Fibroblast of lung (primary cell): ENCODE results near the gene SPINK4. TPM values are rescaled to one million over a fixed set of nuclear protein-coding genes. Genes with fewer than 3 reads are reported as not detected.

Experiments used
- DNase-seq, 2 donors: peaks; one replicate each; pipeline versions ENCODE4 v3.0.0 to v3.0.0-alpha.2; 2010; ENCODE audit warnings: low read depth in 2 of 2
- H2AFZ ChIP-seq: 2 replicates; pipeline ENCODE4 v1.5.1; 2012; ENCODE audit warnings: low read length, control low read depth, inconsistent platforms
- H3K27ac ChIP-seq: 2 replicates; pipeline ENCODE4 v1.5.1; 2011; ENCODE audit warnings: low read length, control low read depth; ENCODE audit not compliant: insufficient read depth
- H3K27me3 ChIP-seq: 2 replicates; pipeline ENCODE4 v1.5.1; 2011; ENCODE audit warnings: mild to moderate bottlenecking, low read length; ENCODE audit not compliant: control insufficient read depth, insufficient read depth
- H3K36me3 ChIP-seq: 2 replicates; pipeline ENCODE4 v1.5.1; 2011; ENCODE audit warnings: low read length; ENCODE audit not compliant: control insufficient read depth, insufficient read depth
- H3K4me1 ChIP-seq: 2 replicates; pipeline ENCODE4 v1.5.1; 2011; ENCODE audit warnings: low read length; ENCODE audit not compliant: control insufficient read depth, insufficient read depth; ENCODE audit errors: extremely low read depth
- H3K4me2 ChIP-seq: 2 replicates; pipeline ENCODE4 v1.5.1; 2011; ENCODE audit warnings: low read length, control low read depth; ENCODE audit not compliant: insufficient read depth; ENCODE audit errors: extremely low read depth
- H3K4me3 ChIP-seq, 4 experiments: fragments of 200-600 bp in 1 of 4; sonication (generic) in 1 of 4; replicated peaks in 1 of 4; 2 replicates each; pipeline ENCODE4 v1.5.1; 2011 to 2016; ENCODE audit warnings: low read length in 4 of 4, low read depth in 3 of 4, mild to moderate bottlenecking in 3 of 4, control low read depth in 2 of 4, inconsistent platforms in 1 of 4, mixed read lengths in 1 of 4; ENCODE audit not compliant: insufficient read depth in 1 of 4; ENCODE audit errors: control extremely low read depth in 1 of 4
- H3K79me2 ChIP-seq: 2 replicates; pipeline ENCODE4 v1.5.1; 2012; ENCODE audit warnings: mild to moderate bottlenecking, low read length, inconsistent platforms; ENCODE audit not compliant: control insufficient read depth, insufficient read depth
- H3K9ac ChIP-seq: 2 replicates; pipeline ENCODE4 v1.5.1; 2011; ENCODE audit warnings: mild to moderate bottlenecking, low read length, control low read depth; ENCODE audit not compliant: insufficient read depth
- H3K9me3 ChIP-seq: 2 replicates; pipeline ENCODE4 v1.5.1; 2012; ENCODE audit warnings: low read depth, low read length; ENCODE audit not compliant: control insufficient read depth, insufficient read depth
- H4K20me1 ChIP-seq: 2 replicates; pipeline ENCODE4 v1.5.1; 2011; ENCODE audit warnings: low read length; ENCODE audit not compliant: control insufficient read depth, insufficient read depth; ENCODE audit errors: extremely low read depth
- CTCF ChIP-seq, 2 donors: IDR thresholded peaks in 1 of 2; conservative IDR thresholded peaks in 1 of 2; 1 replicate in 1 of 2; 2 replicates in 1 of 2; pipeline ENCODE4 v1.5.1; 2011 to 2012; ENCODE audit warnings: low read length in 2 of 2, control low read depth in 1 of 2, inconsistent platforms in 1 of 2, low read depth in 1 of 2, mild to moderate bottlenecking in 1 of 2
- EZH2 ChIP-seq: IDR thresholded peaks from 2 replicates; pipeline ENCODE4 v1.5.1; 2012; ENCODE audit warnings: low read length, control low read depth, mild to moderate bottlenecking; ENCODE audit errors: missing control alignments
- polyA plus RNA-seq, 2 donors: library from polyadenylated mRNA; depleted of rRNA in 1 of 2; stranded (reverse) in 1 of 2; unstranded in 1 of 2; fragments of >200 nt; gene quantifications; 2 replicates each; pipeline ENCODE4 v1.2.1, GENCODE V29; 2011 to 2012; ENCODE audit warnings: missing spikeins in 1 of 2
- total RNA-seq: library from RNA; depleted of rRNA; stranded (reverse); fragments of >200 nt; gene quantifications from 2 replicates; pipeline ENCODE4 v1.2.1, GENCODE V29; 2014

Gene SPINK4
- total and polyA plus RNA-seq, 2 donors (not counting 1 experiment from before 2014, with no cell fraction given) = not detected

- Histone ChIP-seq H3K79me2 (no peaks in the 10 kb centered on the region), H3K27ac (no peak overlapping the region), H3K36me3 (peaks cover 7% of the 10 kb centered on the region), H3K27me3 (no peaks in the 10 kb centered on the region), H3K4me3 (no peak overlapping the region), H3K4me2 (no peak overlapping the region), H2AFZ (no peak overlapping the region), H4K20me1 (no peaks in the 10 kb centered on the region), H3K9ac (no peak overlapping the region), H3K4me1 (no peaks in the 10 kb centered on the region), H3K9me3 (no peaks in the 10 kb centered on the region)
- TF ChIP-seq CTCF (conservative IDR thresholded peaks at IDR 0.05 in 1 of 2, IDR thresholded peaks at IDR 0.05 in 1 of 2; ENCODE audit: low read depth in 1 of 2, low read length in 2 of 2) = no peak
- no peak for TF ChIP-seq EZH2
- DNase-seq = peak in 1 of 2 donors; percentile 15
Observed at GRCh38 chr9:33272061-33272460, 32.1 kb downstream of the SPINK4 start.

- Histone ChIP-seq H3K4me3 (no peak overlapping the region), H4K20me1 (no peaks in the 10 kb centered on the region), H2AFZ (no peak overlapping the region), H3K36me3 (peaks cover 7% of the 10 kb centered on the region), H3K9ac (no peak overlapping the region), H3K27me3 (no peaks in the 10 kb centered on the region), H3K79me2 (no peaks in the 10 kb centered on the region), H3K27ac (no peak overlapping the region), H3K4me1 (no peaks in the 10 kb centered on the region), H3K4me2 (no peak overlapping the region), H3K9me3 (no peaks in the 10 kb centered on the region)
- DNase-seq = peak in 1 of 2 donors; percentile 44
- no peak for TF ChIP-seq CTCF (conservative IDR thresholded peaks at IDR 0.05 in 1 of 2, IDR thresholded peaks at IDR 0.05 in 1 of 2; ENCODE audit: low read depth in 1 of 2, low read length in 2 of 2)
- no peak for TF ChIP-seq EZH2
Observed at GRCh38 chr9:33273266-33273971, 33.5 kb downstream of the SPINK4 start.

- H3K9me3 ChIP-seq = no peaks in the 10 kb centered on the region
- peak in 1 of 2 donors; percentile 52 for DNase-seq
- no peak overlapping the region for H3K9ac ChIP-seq
- no peaks in the 10 kb centered on the region for H4K20me1 ChIP-seq
- H3K4me1 ChIP-seq = no peaks in the 10 kb centered on the region
- no peak for TF ChIP-seq EZH2
- no peaks in the 10 kb centered on the region for H3K27me3 ChIP-seq
- no peaks in the 10 kb centered on the region for H3K79me2 ChIP-seq
- no peak overlapping the region for H3K27ac ChIP-seq
- H3K4me3 ChIP-seq = no peak overlapping the region
- H3K36me3 ChIP-seq = peaks cover 7% of the 10 kb centered on the region
- no peak overlapping the region for H3K4me2 ChIP-seq
- no peak overlapping the region for H2AFZ ChIP-seq
Observed at GRCh38 chr9:33273972-33274328, 34.0 kb downstream of the SPINK4 start.
